HG02678 (cell line): Measurements from ENCODE around the gene FHOD3.
A peak's percentile ranks its signal among the peaks of the same experiment; 100 is the strongest.

Experiments
- ATAC-seq: cut with Tn5 transposase; IDR thresholded peaks from one replicate; pipeline ENCODE4 v1.9.1; 2021; ENCODE audit warnings: mild to moderate bottlenecking, moderate library complexity; ENCODE audit not compliant: unreplicated experiment

The FHOD3 gene

DNA sequence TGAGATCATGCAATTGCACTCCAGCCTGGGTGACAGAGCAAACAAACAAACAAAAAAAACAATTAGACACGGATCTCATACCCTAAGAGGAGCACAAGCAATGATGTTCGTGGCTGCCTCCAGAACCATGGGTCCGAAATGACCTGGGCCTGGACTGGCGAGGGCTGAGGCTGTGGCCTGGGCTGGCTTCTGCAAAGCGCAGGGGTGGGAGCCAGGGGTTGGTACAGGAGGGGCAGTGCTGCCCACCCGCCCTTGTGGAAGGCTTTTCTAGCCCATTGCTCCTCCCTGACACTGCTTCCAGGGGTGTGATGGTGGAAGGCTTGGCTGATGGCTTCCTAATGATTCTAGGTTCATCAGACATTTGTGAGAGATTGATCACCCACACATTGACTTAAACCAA lies 167.8 kb downstream of the FHOD3 start:
- no peak for ATAC-seq

DNA sequence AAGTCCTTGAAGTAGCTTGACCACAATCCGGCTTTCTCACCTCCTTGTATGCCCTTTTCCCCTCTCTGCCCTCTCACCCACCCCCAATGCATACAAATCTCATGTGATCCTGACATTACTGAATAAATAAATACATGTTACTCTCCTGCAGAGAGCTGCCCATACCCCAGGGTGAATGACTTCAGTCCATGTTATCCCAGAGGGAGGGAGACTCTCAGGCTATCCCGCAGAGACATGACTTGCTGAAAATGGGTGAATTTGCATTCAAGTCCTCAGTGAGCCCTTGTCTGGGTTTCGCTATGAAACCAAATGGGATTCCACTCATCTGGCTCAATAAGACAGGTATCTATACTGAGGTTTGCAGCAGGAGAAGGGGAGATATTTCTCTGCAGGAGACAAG lies 168.5 kb downstream of the FHOD3 start:
- no peak for ATAC-seq

DNA sequence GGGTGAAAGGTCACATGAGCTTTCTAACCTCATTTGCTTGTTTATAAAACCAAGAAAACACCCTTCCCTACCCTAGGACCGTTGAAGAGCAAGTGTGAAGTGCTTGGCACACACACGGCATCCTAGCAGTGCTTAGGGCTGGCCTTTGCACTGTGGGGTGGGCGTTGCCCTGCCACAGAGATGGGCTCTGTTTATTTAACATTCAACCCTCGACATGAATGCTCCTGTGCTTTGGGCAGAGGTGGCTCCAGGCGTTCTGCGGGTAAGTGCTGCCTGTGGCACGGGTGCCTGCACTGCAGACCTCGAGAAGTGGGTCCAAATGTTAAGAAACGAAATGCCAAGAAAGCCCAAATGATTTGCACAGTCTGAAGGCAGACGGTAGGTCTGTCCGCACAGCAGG lies 170.1 kb downstream of the FHOD3 start:
- ATAC-seq, result no peak

DNA sequence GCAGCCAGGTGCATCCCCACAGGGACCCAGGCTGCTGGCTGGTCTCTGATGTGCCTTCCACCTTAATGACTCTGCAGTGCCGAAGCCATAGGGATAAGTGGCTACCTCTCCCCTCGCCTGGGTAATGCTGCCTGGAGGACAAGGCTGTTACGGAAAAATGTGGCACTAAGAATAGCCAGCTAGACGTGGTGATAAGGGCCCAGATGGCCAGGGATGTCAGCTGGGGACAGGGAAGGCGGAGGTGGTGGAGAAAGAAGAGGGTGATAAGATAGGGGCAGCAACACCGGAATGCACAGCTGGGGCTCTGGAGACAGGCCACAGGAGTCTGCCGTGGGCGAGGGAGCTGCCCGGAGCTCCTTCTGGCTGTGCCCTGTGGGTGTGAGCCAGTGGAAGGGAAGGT lies 170.6 kb downstream of the FHOD3 start:
- ATAC-seq, result no peak

DNA sequence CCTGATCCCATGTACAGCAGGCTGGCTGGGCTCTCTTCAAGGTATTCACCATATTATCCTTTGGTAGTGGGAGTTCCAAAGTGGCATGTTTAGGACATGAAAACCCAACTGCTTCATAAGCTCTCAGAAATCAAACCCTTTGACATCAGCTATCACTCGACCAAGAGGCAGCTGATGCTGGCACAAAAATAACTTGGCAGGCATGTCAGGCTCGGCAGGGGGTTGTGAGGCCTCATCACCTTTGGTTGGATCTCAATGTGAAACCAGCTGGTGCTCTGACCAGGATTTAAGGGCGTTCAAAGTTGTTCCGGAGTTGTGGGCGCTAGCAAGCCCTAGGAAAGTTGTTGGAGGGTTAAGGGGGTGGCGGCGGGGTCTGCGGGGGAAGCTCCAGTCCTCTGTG lies 171.9 kb downstream of the FHOD3 start:
- ATAC-seq, result no peak

DNA sequence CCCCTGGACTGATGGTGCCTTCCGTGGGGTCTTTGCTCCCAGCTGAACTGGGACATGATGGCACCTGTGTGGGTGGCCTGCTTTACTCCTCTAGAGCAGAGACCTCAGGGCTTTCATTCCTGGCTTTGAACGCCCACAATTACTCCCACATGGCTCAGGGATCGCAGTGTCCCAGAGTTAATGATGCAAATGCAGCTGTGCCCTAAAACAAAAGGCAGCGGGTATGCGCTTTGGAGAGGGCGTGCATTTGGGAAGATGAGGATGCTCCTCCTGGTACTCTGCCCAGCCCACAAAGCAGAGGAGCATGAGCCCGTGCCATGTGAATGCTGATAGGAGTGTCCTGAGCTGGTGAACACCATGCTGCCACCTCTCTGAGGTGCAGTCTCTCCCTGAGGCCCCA lies 173.4 kb downstream of the FHOD3 start:
- no peak for ATAC-seq

DNA sequence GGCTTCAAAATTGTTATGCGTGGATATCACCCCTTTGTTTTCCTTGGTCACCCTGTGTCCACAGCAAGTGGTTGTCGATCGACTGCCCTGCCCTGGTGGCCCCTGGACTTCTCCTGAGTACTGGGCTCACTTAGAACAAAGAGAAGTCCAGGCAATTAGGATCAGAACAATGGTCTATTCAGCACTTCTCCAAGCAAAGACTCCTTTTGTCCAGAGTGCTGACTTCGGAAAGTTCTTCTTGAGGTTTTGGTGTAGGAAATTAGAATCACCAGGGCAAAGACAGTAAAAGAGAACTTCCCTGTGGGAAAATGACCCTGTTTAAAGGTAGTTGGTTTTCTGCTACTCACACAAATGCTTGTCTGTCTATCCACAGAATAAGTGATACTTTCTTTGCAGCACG lies 173.9 kb downstream of the FHOD3 start:
- no peak for ATAC-seq

DNA sequence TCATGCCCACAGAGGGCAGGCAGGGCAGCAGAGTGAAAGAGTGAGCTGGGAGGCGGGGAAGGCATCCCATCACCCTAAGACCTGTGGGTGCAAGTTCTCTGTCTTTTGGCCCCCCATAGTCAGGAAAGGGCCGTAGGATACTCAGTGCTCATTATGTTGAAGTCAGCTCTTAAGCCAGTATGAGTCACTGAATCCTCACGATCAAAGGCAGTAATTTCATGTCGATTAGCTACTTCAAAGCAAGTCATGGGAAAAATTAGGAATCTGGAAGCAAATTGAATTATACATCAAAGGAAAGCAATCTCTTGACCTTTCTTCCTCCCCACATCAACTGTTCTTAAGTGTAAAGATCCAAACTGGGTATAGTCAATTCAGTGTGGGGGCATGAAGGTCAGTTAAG lies 178.9 kb downstream of the FHOD3 start:
- no peak for ATAC-seq

DNA sequence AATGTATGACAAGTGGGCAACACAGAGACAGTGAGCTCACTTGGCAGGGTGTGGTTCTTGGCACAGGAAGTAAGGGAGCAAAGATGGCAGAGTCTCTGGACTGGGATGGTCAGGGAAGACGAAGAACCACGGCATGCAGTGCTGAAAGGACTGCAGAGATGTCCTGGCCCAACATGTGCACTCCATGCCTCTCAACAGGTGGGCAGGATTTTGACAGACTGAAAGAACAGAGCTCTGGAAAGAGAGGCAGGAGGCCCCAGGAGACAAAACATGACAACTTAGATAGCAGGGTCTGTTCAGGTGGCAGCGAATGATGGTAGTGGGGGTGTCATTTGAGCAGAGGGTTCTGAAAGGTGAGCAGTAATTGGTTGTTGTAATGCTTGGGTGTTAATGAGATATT lies 180.3 kb downstream of the FHOD3 start:
- no peak for ATAC-seq

DNA sequence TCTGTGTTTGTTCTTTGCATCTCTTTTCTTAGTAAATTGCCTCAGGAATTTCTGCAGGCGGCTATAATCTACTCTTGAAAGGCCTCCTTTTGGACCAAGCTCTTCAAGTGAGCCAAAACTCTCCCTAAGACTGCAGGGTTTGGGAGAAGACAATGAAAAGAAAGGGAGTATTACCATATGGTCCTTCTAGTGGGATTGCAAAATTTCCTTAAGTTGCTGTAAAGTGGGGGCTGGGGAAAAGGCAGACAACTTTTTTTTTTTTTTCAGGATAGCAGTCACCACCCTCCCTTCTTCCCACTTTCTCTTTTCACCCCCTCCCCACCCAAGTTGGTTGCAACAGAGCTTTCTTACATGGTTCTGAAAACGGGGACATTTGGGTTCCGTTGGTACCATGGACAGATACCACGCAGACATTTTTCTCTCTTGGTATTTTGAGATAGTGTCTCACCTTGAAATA lies 183.7 kb downstream of the FHOD3 start:
- ATAC-seq, result no peak

DNA sequence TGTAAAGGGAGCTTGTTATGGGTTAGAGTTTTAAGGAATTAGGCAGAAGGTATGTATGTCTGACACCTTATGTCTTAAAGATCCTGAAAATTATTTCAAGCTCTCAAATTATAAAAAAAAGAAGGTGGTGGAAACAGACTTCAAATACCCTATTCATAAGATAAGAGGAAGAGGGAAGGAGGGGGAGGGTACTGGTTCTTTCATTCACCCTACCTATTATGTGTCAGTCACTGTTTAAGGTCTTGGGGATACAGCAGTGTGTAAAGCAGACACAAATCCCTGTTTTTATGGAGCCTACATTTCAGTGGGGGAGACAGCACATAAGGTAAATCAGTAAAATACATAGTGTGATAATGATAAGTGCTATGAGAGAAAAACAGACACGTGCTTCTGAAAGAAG lies 184.4 kb downstream of the FHOD3 start:
- ATAC-seq, result no peak

DNA sequence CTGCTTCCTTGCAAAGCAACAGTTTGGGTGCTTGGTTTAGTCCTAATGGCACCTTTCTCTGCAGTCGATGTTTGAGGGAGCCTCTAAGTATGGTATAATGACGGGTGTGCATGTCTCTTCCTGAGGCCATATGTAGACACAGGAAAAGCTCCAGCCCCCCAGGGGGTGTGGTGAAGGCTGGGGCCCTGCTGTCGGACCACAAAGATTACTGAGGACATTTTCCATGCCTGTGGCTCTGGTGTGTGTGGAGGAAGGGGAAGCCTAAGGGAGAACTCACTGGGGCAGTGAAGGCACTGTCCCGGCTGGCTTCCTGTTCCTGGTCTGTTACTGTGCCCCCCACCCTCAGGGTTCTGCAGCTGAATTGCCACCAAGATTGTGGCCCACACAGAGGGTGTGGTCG lies 187.1 kb downstream of the FHOD3 start:
- no peak for ATAC-seq

DNA sequence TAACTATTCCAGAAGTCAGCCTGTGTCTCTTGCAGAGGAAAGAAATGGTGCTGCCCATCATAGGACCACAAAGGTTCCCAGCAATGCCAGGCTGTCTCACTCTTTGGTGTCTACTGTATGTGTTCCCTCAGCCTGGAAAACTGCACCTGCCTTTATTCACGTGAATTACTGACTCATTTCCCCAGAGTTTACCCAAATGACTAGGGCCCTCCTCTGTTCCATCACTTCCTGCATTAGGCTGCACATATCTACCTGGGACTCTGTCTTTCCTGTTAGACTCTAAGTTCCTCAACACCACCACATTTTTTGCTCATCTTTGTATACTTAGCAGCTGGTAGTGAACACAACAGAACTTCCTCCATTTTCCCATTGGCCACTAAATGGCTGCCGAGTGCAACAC lies 188.3 kb downstream of the FHOD3 start:
- ATAC-seq, result no peak

DNA sequence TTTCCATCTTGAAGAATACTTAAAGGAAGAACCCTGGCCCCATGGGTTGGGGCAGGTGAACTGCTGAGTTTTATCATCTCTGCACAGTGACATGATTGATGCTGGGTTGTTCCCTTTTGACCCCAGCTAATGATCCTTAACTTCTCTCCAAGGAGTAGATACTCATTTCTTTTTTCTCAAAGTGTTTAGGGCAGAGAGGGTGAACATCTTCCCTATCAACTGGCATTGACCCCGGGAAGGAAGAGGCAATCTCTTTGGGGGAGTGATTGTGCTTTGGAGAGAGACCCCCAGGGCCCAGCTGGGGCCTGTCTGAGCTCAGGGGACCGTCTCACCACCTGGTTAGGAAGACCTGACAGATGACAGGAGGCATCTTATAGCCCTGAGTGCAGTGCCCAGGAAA lies 190.6 kb downstream of the FHOD3 start:
- no peak for ATAC-seq

DNA sequence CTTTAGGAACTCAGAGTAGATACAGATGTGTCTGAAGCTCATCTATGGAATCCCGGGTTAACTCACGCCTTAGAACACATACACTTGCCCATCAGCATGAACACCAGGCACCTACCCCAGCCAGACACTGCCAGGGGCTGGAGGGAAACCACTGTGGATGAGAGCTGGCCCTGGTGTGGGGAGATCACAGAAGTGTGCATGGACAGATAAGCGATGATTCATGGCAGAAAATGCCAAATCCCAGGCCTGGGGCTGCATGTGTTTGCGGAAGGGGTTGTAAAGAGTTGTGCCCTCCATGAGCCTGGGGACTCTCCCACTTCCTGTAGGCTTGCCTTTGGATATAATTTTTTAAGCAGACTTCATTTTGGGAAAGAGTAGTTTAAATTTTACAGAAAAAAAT lies 193.4 kb downstream of the FHOD3 start:
- no peak for ATAC-seq

DNA sequence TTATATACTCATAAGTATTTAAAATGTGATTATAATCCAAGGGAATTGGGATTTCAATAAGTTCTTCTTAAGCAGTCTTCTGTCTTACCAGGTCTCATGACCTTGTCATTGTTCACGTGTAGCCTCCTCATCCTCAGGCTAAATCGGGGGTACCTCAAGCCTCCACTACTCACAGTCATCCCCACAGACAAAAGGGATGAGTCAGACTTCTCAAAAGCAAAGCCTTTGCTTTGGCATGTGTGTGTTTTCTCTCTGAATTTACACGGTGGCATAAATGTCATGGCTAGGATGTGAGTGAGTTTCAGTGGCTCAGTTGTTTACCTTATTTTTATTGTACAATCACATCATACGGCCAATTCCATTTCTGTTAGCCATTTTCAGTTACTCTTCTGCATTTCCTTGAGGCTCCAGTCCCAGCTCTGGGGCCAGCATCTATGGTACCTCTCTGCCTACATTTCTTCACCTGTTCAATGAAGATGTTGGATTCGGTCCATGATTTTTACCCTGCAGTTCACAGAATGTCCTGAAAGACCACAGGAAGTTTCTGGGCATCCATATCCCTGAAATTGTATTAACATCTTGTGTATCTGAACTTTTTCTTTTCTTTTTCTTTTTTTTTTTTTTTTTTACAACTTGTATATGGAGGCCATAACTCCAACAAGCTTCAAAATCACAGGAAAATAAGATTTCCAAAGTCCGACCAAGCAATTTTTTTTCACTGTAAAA lies 195.3 kb downstream of the FHOD3 start:
- ATAC-seq, result no peak

DNA sequence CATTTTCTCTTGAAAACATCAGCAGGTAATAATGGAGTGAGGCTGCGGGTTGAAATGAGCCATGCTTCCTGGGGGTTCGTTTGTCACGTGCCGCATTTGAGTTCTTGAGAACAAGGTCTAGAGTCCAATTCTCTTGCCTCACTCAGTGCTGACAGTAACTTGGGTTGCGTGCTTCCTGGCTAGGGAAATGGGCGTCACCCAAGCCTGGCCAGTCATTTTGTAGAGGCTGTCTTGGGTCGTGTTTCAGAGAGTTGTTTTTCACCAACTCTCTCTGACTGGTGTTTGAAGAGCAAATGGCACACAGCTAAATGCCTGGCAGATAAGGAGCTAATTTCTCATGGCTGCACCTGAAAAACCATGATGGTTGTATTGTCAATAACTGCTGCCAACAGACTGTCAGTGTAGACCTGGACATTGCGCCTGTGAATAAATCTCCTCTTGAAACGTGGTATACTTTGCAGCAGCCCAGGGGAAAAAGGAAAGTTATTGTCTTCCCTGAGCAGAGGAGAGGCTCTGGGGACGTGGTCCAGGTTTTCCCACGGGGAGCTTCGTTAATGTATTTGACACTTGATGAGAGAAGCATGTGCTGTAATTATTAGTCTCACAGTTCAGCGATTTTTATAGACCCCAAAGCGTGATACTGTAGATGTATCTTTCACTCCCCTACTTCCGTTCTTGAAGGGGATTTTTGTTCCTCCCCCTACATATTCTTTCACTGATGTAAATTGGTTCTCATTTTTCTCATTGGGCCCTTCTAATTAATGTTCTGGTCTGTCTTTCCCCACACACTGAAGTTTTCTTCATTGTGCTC lies 196.0 kb downstream of the FHOD3 start:
- no peak for ATAC-seq

DNA sequence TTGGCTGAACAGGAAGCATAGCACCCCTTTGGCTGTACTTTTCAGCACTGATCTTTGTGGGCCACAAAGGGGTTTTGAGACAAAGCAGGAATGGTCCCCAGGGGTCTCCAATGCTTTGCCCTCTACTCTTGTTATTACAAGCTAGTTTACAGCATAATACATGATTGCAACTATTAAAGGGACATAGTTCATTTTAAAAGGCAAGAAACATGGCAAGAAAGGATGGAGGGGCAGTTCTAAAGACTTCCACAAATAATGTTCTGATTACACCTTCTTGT lies 196.6 kb downstream of the FHOD3 start:
- no peak for ATAC-seq

DNA sequence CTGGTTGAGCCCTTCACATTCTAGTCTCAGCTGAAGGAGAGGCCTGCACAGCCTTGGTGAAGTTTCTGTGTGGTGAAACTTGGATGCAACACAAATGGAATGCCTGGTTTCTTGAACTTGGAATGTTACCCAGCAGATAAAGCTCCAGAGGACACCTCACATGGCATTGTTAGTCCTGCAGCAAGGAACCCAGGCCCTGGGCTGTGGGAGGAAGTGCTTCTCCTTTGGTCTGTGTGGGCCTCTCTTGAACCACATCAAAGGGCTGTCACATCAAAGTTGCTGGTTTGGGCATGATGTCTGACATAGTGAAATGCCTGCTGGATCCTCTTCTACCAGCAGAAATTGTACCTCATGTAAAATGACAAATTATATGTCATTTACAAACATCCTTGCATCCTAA lies 198.5 kb downstream of the FHOD3 start:
- ATAC-seq, result peak; percentile 71

DNA sequence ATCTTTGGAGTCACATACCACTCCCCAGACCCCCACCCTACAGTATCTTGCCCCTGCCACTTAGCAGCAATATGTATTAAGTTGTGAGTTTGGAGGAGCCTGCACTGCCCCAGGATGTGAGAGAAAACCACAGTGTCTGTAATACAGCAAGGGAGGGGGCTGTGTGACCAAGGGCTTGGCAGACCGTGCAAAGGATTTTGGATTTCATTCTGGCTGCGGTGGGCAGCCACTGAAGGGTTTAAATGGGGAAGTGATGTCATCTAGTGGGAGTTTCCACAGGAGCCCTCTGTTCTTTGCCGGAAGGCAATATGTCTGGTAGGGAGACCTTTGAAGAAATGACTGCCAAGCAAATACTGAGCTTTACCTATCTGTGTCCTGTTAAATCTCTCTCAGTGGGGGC lies 202.4 kb downstream of the FHOD3 start:
- peak; percentile 70 for ATAC-seq

DNA sequence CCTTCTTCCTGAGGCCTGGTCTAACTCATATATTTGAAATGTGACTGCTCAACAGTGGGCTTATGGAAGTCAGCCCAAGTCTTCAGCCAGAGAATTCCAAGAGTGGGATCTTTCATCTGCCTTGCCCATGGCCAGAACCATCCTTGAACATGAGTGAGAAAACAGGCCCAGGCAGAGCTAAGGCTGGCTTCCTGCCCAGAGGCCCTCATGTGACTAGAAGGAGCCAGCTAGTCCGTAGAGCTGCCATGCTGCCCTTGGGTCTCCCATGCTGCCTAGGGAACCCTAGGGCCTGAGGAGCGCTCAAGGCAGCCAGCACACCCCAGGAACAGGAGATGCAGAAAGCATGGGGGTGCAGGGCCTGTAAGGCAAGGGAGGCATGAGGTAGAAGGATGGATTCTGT lies 203.6 kb downstream of the FHOD3 start:
- ATAC-seq, result no peak

DNA sequence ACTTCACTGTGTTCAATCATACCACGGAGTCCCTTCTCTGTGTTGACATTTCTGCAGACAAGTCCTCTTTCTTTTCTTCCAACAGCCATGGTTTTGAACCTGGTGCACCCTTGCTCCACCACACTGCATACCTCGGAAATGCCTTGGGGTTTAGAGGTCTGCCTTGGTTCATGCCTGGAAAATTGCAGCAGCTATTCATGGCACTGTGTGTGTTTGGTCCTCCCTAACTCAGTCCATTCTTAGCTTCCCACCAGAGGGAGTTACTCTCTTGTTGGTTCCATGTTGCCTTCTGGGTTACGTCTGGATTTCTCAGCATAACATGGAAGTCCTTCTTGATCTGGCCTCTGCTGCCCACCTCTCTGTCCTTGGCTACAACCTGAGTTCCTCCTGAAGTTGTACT lies 206.0 kb downstream of the FHOD3 start:
- ATAC-seq, result no peak

DNA sequence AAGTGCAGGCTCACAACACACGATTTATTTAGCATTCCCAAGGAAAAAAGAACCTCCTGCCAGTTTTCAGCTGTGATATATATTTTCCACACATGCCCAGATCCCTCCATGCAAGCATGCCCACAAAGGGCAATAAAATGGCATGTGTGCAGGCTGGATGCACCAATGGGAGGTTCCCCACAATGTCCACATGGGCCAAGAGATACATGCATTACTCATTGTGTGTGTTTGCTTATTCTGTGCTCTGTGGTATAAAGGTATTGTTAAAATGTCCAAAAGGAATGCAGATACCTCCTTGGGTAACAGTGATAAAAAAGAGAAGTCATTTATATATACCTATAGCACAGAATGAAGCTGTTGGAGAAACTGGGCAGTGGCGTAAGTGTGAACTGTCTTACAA lies 207.4 kb downstream of the FHOD3 start:
- ATAC-seq, result no peak
